ENCODE results near the gene BMP6.

DNA sequence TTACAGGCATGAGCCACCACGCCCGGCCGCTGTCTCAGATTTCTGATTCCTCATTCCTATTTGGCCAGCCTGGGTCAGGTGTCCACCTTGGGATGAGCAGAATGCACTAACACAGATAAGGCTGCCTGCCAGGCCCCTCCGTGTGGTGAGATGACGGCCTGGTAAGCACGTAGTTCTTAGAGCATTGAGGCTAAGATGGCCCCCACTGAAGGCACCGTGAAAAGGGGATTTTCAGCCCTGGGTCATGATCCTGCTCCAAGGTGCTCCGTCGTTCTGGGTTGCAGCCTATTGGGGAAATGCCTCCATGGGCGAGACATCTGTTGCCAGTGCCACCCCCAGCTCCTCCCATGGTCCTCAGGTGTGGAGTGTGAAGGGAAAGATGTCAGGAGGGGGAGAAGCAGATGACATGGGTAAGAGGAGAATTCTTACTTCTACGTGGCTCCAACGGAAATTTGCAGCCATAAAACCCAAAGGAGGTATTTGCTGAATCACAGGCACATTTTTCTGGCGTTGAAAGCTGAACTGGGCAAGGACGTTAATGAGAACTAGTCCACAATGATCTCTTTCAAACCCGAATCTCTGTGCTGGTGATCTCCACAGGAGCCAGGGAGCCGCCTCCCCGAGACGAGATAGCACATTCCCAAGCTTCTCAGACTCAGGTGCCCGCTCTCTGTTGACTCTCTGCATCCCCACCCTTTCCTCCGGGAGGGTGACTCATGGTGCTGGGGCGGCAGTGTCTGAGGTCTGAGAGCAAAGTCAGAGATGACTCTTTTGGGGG is 34.0 kb upstream of the BMP6 start:
- TF ChIP-seq RAD21 (IDR thresholded peaks at IDR 0.05; ENCODE audit: low read depth) (no peak; the same call in 1 of the 2 replicates), EZH2 (IDR thresholded peaks at IDR 0.05) (no peak)

Data from HCT116 (cell line).